Anterior cingulate cortex (tissue), 58 donors: ENCODE data around the gene DCDC2.
"Not testable (repeated sequence)": the region's sequence is repeated elsewhere in the genome, so short reads cannot be mapped to it uniquely, and the experiment has no call there.

Experiments
- DNase-seq, 58 donors: peaks; one replicate each; lab custom pipeline; 2025; lab: John Stamatoyannopoulos, UW

The DCDC2 gene

GRCh38 chr6:24157886-24158285, 200.0 kb downstream of the DCDC2 start:
- DNase-seq: no peak

GRCh38 chr6:24154121-24154520, 203.7 kb downstream of the DCDC2 start:
- DNase-seq: no peak

- DNase-seq: no peak
These were observed 205.8 kb downstream of the DCDC2 start for GRCh38 chr6:24152014-24152413.

GRCh38 chr6:24149836-24150235, 208.0 kb downstream of the DCDC2 start:
- no peak for DNase-seq

- no peak for DNase-seq
These were observed 208.6 kb downstream of the DCDC2 start for GRCh38 chr6:24149296-24149695.

- DNase-seq: no peak
These were observed 209.2 kb downstream of the DCDC2 start for GRCh38 chr6:24148684-24149083.

GRCh38 chr6:24148154-24148570, 209.7 kb downstream of the DCDC2 start:
- no peak for DNase-seq

GRCh38 chr6:24147511-24148153, 210.2 kb downstream of the DCDC2 start:
- DNase-seq: peak in 3 of 58 donors; percentile 25 to 46 (median 32)

- DNase-seq: no peak
These were observed 211.0 kb downstream of the DCDC2 start for GRCh38 chr6:24146871-24147270.

GRCh38 chr6:24145690-24146131, 212.1 kb downstream of the DCDC2 start:
- DNase-seq: peak in 1 of 58 donors; percentile 13

- DNase-seq: not testable (repeated sequence)
These were observed 215.1 kb downstream of the DCDC2 start for GRCh38 chr6:24142733-24143132.

- peak in 53 of 58 donors; percentile 11 to 82 (median 46) for DNase-seq
These were observed 217.3 kb downstream of the DCDC2 start for GRCh38 chr6:24140591-24140990.

GRCh38 chr6:24139639-24140038, 218.2 kb downstream of the DCDC2 start:
- no peak for DNase-seq

GRCh38 chr6:24139080-24139479, 218.8 kb downstream of the DCDC2 start:
- DNase-seq: no peak

- DNase-seq: no peak
These were observed 226.1 kb downstream of the DCDC2 start for GRCh38 chr6:24131751-24132150.

GRCh38 chr6:24127316-24127715, 230.5 kb downstream of the DCDC2 start:
- DNase-seq: no peak

GRCh38 chr6:24126586-24127192, 231.2 kb downstream of the DCDC2 start:
- DNase-seq: peak in 18 of 58 donors; percentile 2 to 35 (median 13)

- peak in 53 of 58 donors; percentile 7 to 82 (median 50) for DNase-seq
These were observed 231.9 kb downstream of the DCDC2 start, which contains the start of gene NRSN1 for GRCh38 chr6:24125980-24126379. Gene NRSN1 (plus strand): TSS chr6:24126215. CDS start chr6:24134328, 8,113 bp downstream.

GRCh38 chr6:24122139-24122538, 235.7 kb downstream of the DCDC2 start:
- DNase-seq: no peak
